K562 (cell line): ENCODE results near the gene FBXO11.

Experiments used
- MTA2 ChIP-seq: fragments of 450-650 bp; IDR thresholded peaks from 2 replicates; pipeline ENCODE4 v1.6.1; 2016; ENCODE audit warnings: low read depth
- TAF1 ChIP-seq: IDR thresholded peaks from 2 replicates; pipeline ENCODE4 v1.6.1; 2011; ENCODE audit warnings: mild to moderate bottlenecking, low read length, moderate library complexity; ENCODE audit not compliant: insufficient read depth, control insufficient read depth, severe bottlenecking; ENCODE audit errors: extremely low read depth
- ZNF217 ChIP-seq: sonication (generic); formaldehyde crosslinking; IDR thresholded peaks from 2 replicates; pipeline ENCODE4 v1.8.0; 2022; ENCODE audit warnings: mild to moderate bottlenecking, missing genetic modification reagents
- ZNF668 ChIP-seq: fragments of 250-450 bp; sonication (Bioruptor Pico); IDR thresholded peaks from 2 replicates; pipeline ENCODE4 v1.8.0; 2022; ENCODE audit warnings: mild to moderate bottlenecking, inconsistent platforms
- TF ChIP-seq, protein P1 (sequence below), 3 experiments: IDR thresholded peaks in 2 of 3; conservative IDR thresholded peaks in 1 of 3; 2 replicates each; pipeline ENCODE4 v1.5.1; 2011 to 2012; ENCODE audit warnings: low read length in 3 of 3, mild to moderate bottlenecking in 3 of 3, control low read depth in 2 of 3, improper control_type of control experiment in 1 of 3, inconsistent platforms in 1 of 3, low read depth in 1 of 3, mixed read lengths in 1 of 3, moderate library complexity in 1 of 3; ENCODE audit not compliant: insufficient read depth in 2 of 3

DNA sequence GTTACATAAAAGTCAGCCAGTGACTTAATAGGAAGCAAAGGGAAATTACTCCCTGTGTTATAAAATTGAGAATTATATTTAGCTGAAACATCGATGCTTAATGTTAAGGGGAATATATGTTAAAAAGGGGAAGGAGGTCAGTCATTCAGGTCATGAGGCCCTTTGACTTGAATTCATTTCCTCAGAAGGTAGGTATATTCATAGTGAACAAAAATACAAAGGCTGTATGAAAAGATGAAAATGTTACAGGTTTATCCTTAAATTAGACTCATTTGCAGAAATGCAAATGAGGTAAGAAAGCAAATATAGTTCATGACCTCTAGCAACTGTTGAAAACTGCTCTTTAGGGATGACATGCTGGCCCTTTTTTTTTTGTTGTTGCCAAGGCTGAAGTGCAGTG lies 102.5 kb downstream of the FBXO11 start:
- TF ChIP-seq ZNF217 (no peak), TAF1 (no peak), MTA2 (no peak), ZNF668 (no peak)
- TF ChIP-seq, protein P1, sequence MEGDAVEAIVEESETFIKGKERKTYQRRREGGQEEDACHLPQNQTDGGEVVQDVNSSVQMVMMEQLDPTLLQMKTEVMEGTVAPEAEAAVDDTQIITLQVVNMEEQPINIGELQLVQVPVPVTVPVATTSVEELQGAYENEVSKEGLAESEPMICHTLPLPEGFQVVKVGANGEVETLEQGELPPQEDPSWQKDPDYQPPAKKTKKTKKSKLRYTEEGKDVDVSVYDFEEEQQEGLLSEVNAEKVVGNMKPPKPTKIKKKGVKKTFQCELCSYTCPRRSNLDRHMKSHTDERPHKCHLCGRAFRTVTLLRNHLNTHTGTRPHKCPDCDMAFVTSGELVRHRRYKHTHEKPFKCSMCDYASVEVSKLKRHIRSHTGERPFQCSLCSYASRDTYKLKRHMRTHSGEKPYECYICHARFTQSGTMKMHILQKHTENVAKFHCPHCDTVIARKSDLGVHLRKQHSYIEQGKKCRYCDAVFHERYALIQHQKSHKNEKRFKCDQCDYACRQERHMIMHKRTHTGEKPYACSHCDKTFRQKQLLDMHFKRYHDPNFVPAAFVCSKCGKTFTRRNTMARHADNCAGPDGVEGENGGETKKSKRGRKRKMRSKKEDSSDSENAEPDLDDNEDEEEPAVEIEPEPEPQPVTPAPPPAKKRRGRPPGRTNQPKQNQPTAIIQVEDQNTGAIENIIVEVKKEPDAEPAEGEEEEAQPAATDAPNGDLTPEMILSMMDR (IDR thresholded peaks at IDR 0.05 in 2 of 3, conservative IDR thresholded peaks at IDR 0.05 in 1 of 3; ENCODE audit: insufficient read depth in 2 of 3, low read depth in 1 of 3, low read length in 3 of 3): no peak
